ENCODE data around the gene DDAH1.

GRCh38 chr1:85275701-85276214 lies 189.2 kb downstream of the DDAH1 start:
- TF ChIP-seq JUND (IDR thresholded peaks at IDR 0.05; ENCODE audit: low read length) (no peak), EP300 (IDR thresholded peaks at IDR 0.05; ENCODE audit: borderline replicate concordance in 1 of 2, low read depth in 2 of 2, low read length in 2 of 2) (no peak), SIN3A (conservative IDR thresholded peaks at IDR 0.05 in 1 of 2, IDR thresholded peaks at IDR 0.05 in 1 of 2; ENCODE audit: low read depth in 1 of 2, low read length in 2 of 2) (no peak; a peak in 1 of 4 replicates), CTCF (IDR thresholded peaks at IDR 0.05; ENCODE audit: control extremely low read depth in 1 of 3, insufficient read depth in 1 of 3, low read depth in 1 of 3, low read length in 3 of 3) (no peak), KDM5A (IDR thresholded peaks at IDR 0.05; ENCODE audit: low read length) (no peak)
